NCI-H128 (cell line): ENCODE data around the gene RTP3.
A peak's percentile ranks its signal among the peaks of the same experiment; 100 is the strongest.

ENCODE experiments used
- DNase-seq: peaks from one replicate; lab custom pipeline; 2025; ENCODE audit not compliant: unreplicated experiment; lab: John Stamatoyannopoulos, UW

The RTP3 gene

GRCh38 chr3:46468753-46469600 lies 28.8 kb upstream of the RTP3 start:
- no peak for DNase-seq

GRCh38 chr3:46469680-46470357 lies 28.0 kb upstream of the RTP3 start:
- DNase-seq, result no peak

- no peak for DNase-seq
Measured at GRCh38 chr3:46470831-46471230, 26.9 kb upstream of the RTP3 start.

GRCh38 chr3:46471371-46471914 lies 26.3 kb upstream of the RTP3 start:
- DNase-seq, result no peak

- no peak for DNase-seq
Measured at GRCh38 chr3:46472736-46473135, 25.0 kb upstream of the RTP3 start.

GRCh38 chr3:46477145-46477544 lies 20.6 kb upstream of the RTP3 start:
- no peak for DNase-seq

GRCh38 chr3:46477756-46478155 lies 20.0 kb upstream of the RTP3 start:
- DNase-seq, result no peak

- DNase-seq, result no peak
Measured at GRCh38 chr3:46478341-46478740, 19.4 kb upstream of the RTP3 start.

- DNase-seq, result no peak
Measured at GRCh38 chr3:46479021-46479420, 18.8 kb upstream of the RTP3 start.

- no peak for DNase-seq
Measured at GRCh38 chr3:46479696-46480095, 18.1 kb upstream of the RTP3 start.

GRCh38 chr3:46480491-46481195 lies 17.1 kb upstream of the RTP3 start:
- DNase-seq, result no peak

- DNase-seq, result no peak
Measured at GRCh38 chr3:46481636-46482035, 16.1 kb upstream of the RTP3 start.

GRCh38 chr3:46482632-46483350 lies 15.0 kb upstream of the RTP3 start:
- DNase-seq, result no peak

GRCh38 chr3:46483825-46484224 lies 14.0 kb upstream of the RTP3 start:
- no peak for DNase-seq

GRCh38 chr3:46484388-46484787 lies 13.4 kb upstream of the RTP3 start:
- DNase-seq, result no peak

- DNase-seq, result no peak
Measured at GRCh38 chr3:46484911-46485778, 12.6 kb upstream of the RTP3 start.

GRCh38 chr3:46485779-46486175 lies 12.0 kb upstream of the RTP3 start:
- no peak for DNase-seq

- DNase-seq, result peak; percentile 78
Measured at GRCh38 chr3:46488735-46489361, 8.9 kb upstream of the RTP3 start.

- DNase-seq, result no peak
Measured at GRCh38 chr3:46489381-46489780, 8.4 kb upstream of the RTP3 start.

- no peak for DNase-seq
Measured at GRCh38 chr3:46489875-46490274, 7.9 kb upstream of the RTP3 start.
